ENCODE measurements around the gene CLEC3B. TPM values are rescaled to one million over a fixed set of nuclear protein-coding genes. Genes with fewer than 3 reads are reported as not detected.
A peak's percentile ranks its signal among the peaks of the same experiment; 100 is the strongest.

Gene CLEC3B
- total and polyA plus RNA-seq, 2 of the 8 experiments (the other 6 are each of a cell fraction or from before 2014, with no cell fraction given), result 0.32 TPM; not detected in 1

DNA sequence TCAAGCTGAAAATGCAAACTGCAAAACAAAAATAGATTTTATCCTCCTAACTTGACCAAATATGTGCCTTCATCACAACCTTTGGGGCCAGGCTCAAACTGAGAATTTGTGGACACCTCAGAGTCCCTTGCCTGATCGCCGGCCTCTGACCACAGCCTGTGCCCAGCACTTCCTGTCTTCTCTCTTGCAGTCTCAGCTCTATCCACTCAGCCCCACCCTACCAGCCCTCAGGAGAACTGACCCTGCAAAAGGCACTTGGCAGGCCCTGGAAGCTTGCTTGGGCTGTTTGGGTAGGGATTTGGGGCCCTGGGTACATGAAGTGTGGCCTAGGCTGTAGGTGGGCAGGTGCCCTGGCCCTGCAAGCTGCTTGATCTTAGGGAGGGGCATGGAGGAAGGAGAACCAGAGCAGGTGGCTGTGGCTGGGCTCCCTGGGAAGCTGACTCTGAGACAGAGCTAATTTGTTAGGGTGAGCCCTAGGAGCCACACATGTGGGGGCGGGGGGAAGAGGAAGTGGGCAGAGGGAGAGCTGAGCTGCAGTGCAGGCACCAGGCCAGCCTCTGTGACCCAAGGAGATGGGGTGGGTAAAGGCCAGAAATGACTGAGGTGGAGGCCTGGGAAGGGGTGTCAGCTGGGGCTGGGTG, 8.6 kb downstream of the CLEC3B start:
- no peaks in the 10 kb centered on the region for H3K79me1 ChIP-seq (ENCODE audit: low read depth, low read length)
- no peak overlapping the region for H3K4ac ChIP-seq (replicated peaks; ENCODE audit: insufficient read length, low read depth, low read length)
- no peak overlapping the region for H4K8ac ChIP-seq (ENCODE audit: extremely low read depth, insufficient read depth, low read length)
- no peak overlapping the region for H3K18ac ChIP-seq (ENCODE audit: extremely low read depth, low read length)
- no peak for DNase-seq (ENCODE audit: low read depth in 1 of 2, low spot score in 2 of 2)
- no peak overlapping the region for H2BK12ac ChIP-seq (ENCODE audit: low read depth, low read length)
- H3K4me3 ChIP-seq (ENCODE audit: extremely low read depth in 1 of 4, insufficient read depth in 2 of 4, low read depth in 3 of 4, low read length in 4 of 4), result no peak overlapping the region
- H3K56ac ChIP-seq (replicated peaks; ENCODE audit: insufficient read length, low read depth, low read length), result no peak overlapping the region
- no peak overlapping the region for H2AFZ ChIP-seq (ENCODE audit: low read length)
- TF ChIP-seq YY1 (IDR thresholded peaks at IDR 0.05; ENCODE audit: low read depth, low read length), result no peak
- no peak for TF ChIP-seq RAD21 (IDR thresholded peaks at IDR 0.05 in 1 of 2, conservative IDR thresholded peaks at IDR 0.05 in 1 of 2; ENCODE audit: low read depth in 2 of 2, low read length in 2 of 2)
- no peak for TF ChIP-seq POLR2AphosphoS5 (IDR thresholded peaks at IDR 0.05; ENCODE audit: low read depth, low read length)
- CTCF ChIA-PET (ENCODE audit: partially characterized antibody), result interaction anchor here (0.6 to 13.7 kb wide), 7 partner anchors 9 to 622 kb away, joined by 3 to 263 read pairs (median 3); no protein-coding TSS in a partner anchor
- peaks cover 16 to 37% (median 34%) of the 10 kb centered on the region in 4 experiments for H3K27me3 ChIP-seq (replicated peaks in 1 of 4; ENCODE audit: control insufficient read depth in 3 of 4, extremely low read depth in 1 of 4, insufficient read depth in 3 of 4, low read length in 3 of 4)
- H3K4me1 ChIP-seq (replicated peaks in 1 of 4; ENCODE audit: control insufficient read depth in 3 of 4, insufficient read depth in 4 of 4, low read length in 3 of 4), result peaks cover 2 to 6% (median 4%) of the 10 kb centered on the region in 4 experiments
- H3K9ac ChIP-seq (replicated peaks in 1 of 4; ENCODE audit: extremely low read depth in 1 of 4, low read depth in 3 of 4, low read length in 3 of 4), result no peak overlapping the region
- H2BK120ac ChIP-seq (replicated peaks; ENCODE audit: low read depth, low read length), result no peak overlapping the region
- peaks cover 0 to 3% of the 10 kb centered on the region in 2 experiments for H4K20me1 ChIP-seq (replicated peaks in 1 of 2; ENCODE audit: control insufficient read depth in 1 of 2, insufficient read depth in 2 of 2, low read length in 2 of 2)
- no peaks in the 10 kb centered on the region for H3K36me3 ChIP-seq (ENCODE audit: control insufficient read depth in 2 of 4, insufficient read depth in 4 of 4, low read length in 3 of 4)
- WGBS, 2 experiments (ENCODE audit: extremely low coverage in 1 of 2, insufficient coverage in 1 of 2, insufficient read length in 1 of 2, insufficient replicate concordance in 2 of 2, low coverage in 1 of 2, low lambda C conversion rate in 2 of 2, missing lambda C conversion rate in 1 of 2), result 86% methylated on average over 3 of the region's 3 CpGs; no CpG with 5 or more reads in 1 of the 2 experiments
- H2BK20ac ChIP-seq (ENCODE audit: low read length), result no peak overlapping the region
- no peak for FAIRE-seq
- H3K23ac ChIP-seq (ENCODE audit: insufficient read length), result no peak overlapping the region
- no peak overlapping the region for H3K27ac ChIP-seq (ENCODE audit: low read depth, low read length)
- H2BK5ac ChIP-seq (ENCODE audit: low read depth, low read length), result no peak overlapping the region
- H3K79me2 ChIP-seq (ENCODE audit: control insufficient read depth in 1 of 2, insufficient read depth in 2 of 2, low read length in 2 of 2), result no peaks in the 10 kb centered on the region
- no peaks in the 10 kb centered on the region for H3K9me3 ChIP-seq (ENCODE audit: insufficient read depth in 2 of 2, low read depth in 1 of 2, low read length in 1 of 2)
- H4K91ac ChIP-seq (replicated peaks; ENCODE audit: insufficient read length, low read length), result no peak overlapping the region
- H3K4me2 ChIP-seq (ENCODE audit: insufficient read depth in 1 of 2, low read depth in 2 of 2, low read length in 2 of 2), result peak overlapping the region in 1 of 2 experiments; percentile 78; a peak in 1 of 4 replicates
- H4K5ac ChIP-seq (ENCODE audit: insufficient read length, low read depth, low read length), result no peak overlapping the region
- POLR2A ChIA-PET (ENCODE audit: partially characterized antibody), result interaction anchor here (1.0 kb wide), 1 partner anchor 149 kb away, joined by 3 read pairs; no protein-coding TSS in a partner anchor
- no peak overlapping the region for H3K14ac ChIP-seq (ENCODE audit: insufficient read length)
- H3K23me2 ChIP-seq (ENCODE audit: low read depth, low read length), result peaks cover 3% of the 10 kb centered on the region; the same call in 1 of the 2 replicates
- no peak overlapping the region for H2AK5ac ChIP-seq (ENCODE audit: low read depth, low read length)
- H2BK15ac ChIP-seq (ENCODE audit: low read length), result no peak overlapping the region
